Endodermal cell (in vitro differentiated cells): ENCODE measurements around the gene NPFFR2. TPM values are rescaled to one million over a fixed set of nuclear protein-coding genes. Genes with fewer than 3 reads are reported as not detected.
"Not testable (repeated sequence)": the region's sequence is repeated elsewhere in the genome, so short reads cannot be mapped to it uniquely, and the experiment has no call there.

Experiments used
- DNase-seq: peaks from one replicate; pipeline ENCODE4 v3.0.0-alpha.2; 2017
- H3K27ac ChIP-seq: 2 replicates; pipeline ENCODE4 v1.5.1; 2013; ENCODE audit warnings: mild to moderate bottlenecking, low read depth, low read length, moderate library complexity
- H3K27me3 ChIP-seq: 2 replicates; pipeline ENCODE4 v1.6.1; 2013; ENCODE audit warnings: mild to moderate bottlenecking, low read length, moderate library complexity; ENCODE audit not compliant: insufficient read depth, control insufficient read depth, poor library complexity, severe bottlenecking
- H3K36me3 ChIP-seq: 2 replicates; pipeline ENCODE4 v1.7.0; 2013; ENCODE audit warnings: mild to moderate bottlenecking, low read length, moderate library complexity; ENCODE audit not compliant: control insufficient read depth, insufficient read depth
- H3K4me1 ChIP-seq: one replicate; pipeline ENCODE4 v1.7.0; 2013; ENCODE audit warnings: low read length; ENCODE audit not compliant: control insufficient read depth, insufficient read depth
- H3K4me3 ChIP-seq: 2 replicates; pipeline ENCODE4 v1.5.1; 2013; ENCODE audit warnings: mild to moderate bottlenecking, low read length, moderate library complexity
- H3K9ac ChIP-seq: 2 replicates; pipeline ENCODE4 v1.6.1; 2013; ENCODE audit warnings: mild to moderate bottlenecking, low read length, moderate library complexity; ENCODE audit not compliant: poor library complexity, severe bottlenecking; ENCODE audit errors: extremely low read depth
- H3K9me3 ChIP-seq: 2 replicates; pipeline ENCODE4 v1.6.1; 2013; ENCODE audit warnings: mild to moderate bottlenecking, low read length, moderate library complexity; ENCODE audit not compliant: control insufficient read depth
- H3K27ac Mint-ChIP-seq: 2 replicates; pipeline ENCODE4 v1.8.0; 2020; ENCODE audit warnings: mixed read lengths
- H3K27me3 Mint-ChIP-seq: 2 replicates; pipeline ENCODE4 v1.8.0; 2021; ENCODE audit warnings: mild to moderate bottlenecking, mixed read lengths; ENCODE audit not compliant: insufficient read depth
- H3K36me3 Mint-ChIP-seq: 2 replicates; pipeline ENCODE4 v1.8.0; 2020; ENCODE audit warnings: low read depth, mixed read lengths
- H3K4me1 Mint-ChIP-seq: 2 replicates; pipeline ENCODE4 v1.8.0; 2020; ENCODE audit warnings: mixed read lengths
- H3K4me3 Mint-ChIP-seq: 2 replicates; pipeline ENCODE4 v1.8.0; 2020; ENCODE audit warnings: mild to moderate bottlenecking, moderate library complexity, mixed read lengths
- H3K9me3 Mint-ChIP-seq: 2 replicates; pipeline ENCODE4 v1.8.0; 2020; ENCODE audit warnings: mild to moderate bottlenecking, mixed read lengths
- WGBS, 2 experiments: methylation state at CpG; one replicate each; pipeline versions ENCODE4 v1.1.5 to v1.1.7; 2013; ENCODE audit warnings: missing lambda C conversion rate in 2 of 2, mixed read lengths in 1 of 2; ENCODE audit not compliant: insufficient coverage in 1 of 2, insufficient read length in 1 of 2; 5-methylcytosine and 5-hydroxymethylcytosine counted together
- total RNA-seq, 2 donors: library from RNA; stranded (reverse); fragmentation: NEBNext Ultra II Directional in 1 of 2; extraction: Animal tissue kit (Norgen Biotek cat#: 25700) in 1 of 2; gene quantifications; 2 replicates in 1 of 2; 3 replicates in 1 of 2; pipeline ENCODE4 v1.2.1, GENCODE V29; 2021
- TF ChIP-seq, protein P1 (sequence below): fragments of 200-600 bp; sonication (generic); conservative IDR thresholded peaks from 2 replicates; pipeline ENCODE4 v1.5.0; 2021; ENCODE audit warnings: antibody characterized with exemption, mild to moderate bottlenecking

Gene NPFFR2
- total RNA-seq, 2 donors from 2014 or later = 0.29 to 1.5 TPM

DNA sequence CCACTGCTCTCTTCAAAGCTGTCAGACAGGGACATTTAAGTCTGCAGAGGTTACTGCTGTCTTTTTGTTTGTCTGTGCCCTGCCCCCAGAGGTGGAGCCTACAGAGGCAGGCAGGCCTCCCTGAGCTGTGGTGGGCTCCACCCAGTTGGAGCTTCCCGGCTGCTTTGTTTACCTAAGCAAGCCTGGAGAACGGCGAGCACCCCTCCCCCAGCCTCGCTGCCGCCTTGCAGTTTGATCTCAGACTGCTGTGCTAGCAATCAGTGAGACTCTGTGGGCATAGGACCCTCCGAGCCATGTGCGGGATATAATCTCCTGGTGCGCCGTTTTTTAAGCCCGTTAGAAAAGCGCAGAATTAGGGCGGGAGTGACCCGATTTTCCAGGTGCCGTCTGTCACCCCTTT lies 137.5 kb downstream of the NPFFR2 start:
- H3K36me3 ChIP-seq, H3K9ac ChIP-seq, H3K4me3 ChIP-seq, H3K27me3 ChIP-seq, H3K27me3 Mint-ChIP-seq, H3K4me1 Mint-ChIP-seq, H3K27ac Mint-ChIP-seq, H3K27ac ChIP-seq, H3K4me1 ChIP-seq, H3K4me3 Mint-ChIP-seq, DNase-seq: not testable (repeated sequence)
- peaks cover 11% of the 10 kb centered on the region for H3K36me3 Mint-ChIP-seq
- WGBS, 2 experiments = 92 to 98% methylated on average over 9 to 14 of the region's 14 CpGs
- H3K9me3 ChIP-seq = peaks cover 33% of the 10 kb centered on the region
- peaks cover 60% of the 10 kb centered on the region for H3K9me3 Mint-ChIP-seq

DNA sequence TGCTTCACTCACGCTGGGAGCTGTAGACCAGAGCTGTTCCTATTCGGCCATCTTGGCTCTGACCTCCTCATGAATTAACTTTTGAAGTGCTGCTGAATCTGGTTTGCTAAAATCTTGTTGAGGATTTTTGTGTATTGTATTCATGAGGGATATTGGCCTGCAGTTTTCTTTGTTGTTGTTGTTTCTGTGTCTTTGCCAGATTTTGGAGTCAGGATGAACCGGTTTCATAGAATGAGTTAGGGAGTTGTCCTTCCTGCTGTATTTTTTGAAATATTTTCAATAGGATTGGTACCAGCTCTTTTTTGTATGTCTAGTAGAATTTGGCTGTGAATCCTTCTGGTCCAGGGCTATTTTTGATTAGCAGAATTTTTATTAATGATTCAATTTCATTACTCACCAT lies 138.1 kb downstream of the NPFFR2 start:
- no peaks in the 10 kb centered on the region for H3K27me3 ChIP-seq
- H3K9me3 ChIP-seq = peaks cover 33% of the 10 kb centered on the region
- Mint-ChIP-seq H3K9me3 (peaks cover 58% of the 10 kb centered on the region), H3K4me3 (no peak overlapping the region), H3K4me1 (peaks cover 4% of the 10 kb centered on the region), H3K27me3 (no peaks in the 10 kb centered on the region), H3K36me3 (peaks cover 11% of the 10 kb centered on the region), H3K27ac (no peak overlapping the region)
- H3K36me3 ChIP-seq = no peaks in the 10 kb centered on the region
- TF ChIP-seq, protein P1, sequence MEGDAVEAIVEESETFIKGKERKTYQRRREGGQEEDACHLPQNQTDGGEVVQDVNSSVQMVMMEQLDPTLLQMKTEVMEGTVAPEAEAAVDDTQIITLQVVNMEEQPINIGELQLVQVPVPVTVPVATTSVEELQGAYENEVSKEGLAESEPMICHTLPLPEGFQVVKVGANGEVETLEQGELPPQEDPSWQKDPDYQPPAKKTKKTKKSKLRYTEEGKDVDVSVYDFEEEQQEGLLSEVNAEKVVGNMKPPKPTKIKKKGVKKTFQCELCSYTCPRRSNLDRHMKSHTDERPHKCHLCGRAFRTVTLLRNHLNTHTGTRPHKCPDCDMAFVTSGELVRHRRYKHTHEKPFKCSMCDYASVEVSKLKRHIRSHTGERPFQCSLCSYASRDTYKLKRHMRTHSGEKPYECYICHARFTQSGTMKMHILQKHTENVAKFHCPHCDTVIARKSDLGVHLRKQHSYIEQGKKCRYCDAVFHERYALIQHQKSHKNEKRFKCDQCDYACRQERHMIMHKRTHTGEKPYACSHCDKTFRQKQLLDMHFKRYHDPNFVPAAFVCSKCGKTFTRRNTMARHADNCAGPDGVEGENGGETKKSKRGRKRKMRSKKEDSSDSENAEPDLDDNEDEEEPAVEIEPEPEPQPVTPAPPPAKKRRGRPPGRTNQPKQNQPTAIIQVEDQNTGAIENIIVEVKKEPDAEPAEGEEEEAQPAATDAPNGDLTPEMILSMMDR = no peak
- H3K4me3 ChIP-seq = no peak overlapping the region
- no peaks in the 10 kb centered on the region for H3K4me1 ChIP-seq
- WGBS, 2 experiments = 92 to 100% methylated on average over 2 to 3 of the region's 3 CpGs
- H3K9ac ChIP-seq = no peak overlapping the region
- H3K27ac ChIP-seq = no peak overlapping the region
- DNase-seq = no peak

DNA sequence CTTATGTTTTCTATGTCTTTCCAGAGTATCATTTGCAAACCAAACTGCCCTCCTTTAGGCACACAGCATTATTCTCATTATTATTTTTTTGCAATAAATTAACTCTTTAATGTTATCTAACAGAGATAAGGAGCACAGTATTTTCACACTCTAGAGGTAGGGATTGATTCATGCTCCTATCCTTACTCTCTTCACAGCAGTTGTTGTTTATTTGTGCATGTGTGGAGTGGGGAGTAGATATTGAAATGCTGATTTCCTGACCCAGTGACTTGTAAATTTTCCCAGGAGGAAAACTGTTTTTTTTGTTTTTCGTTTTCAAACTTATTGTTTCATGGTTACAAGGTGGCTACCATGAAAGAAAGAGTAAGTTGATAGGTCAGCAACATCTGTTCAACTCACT lies 140.0 kb downstream of the NPFFR2 start:
- Histone ChIP-seq H3K27ac (no peak overlapping the region), H3K9me3 (peaks cover 51% of the 10 kb centered on the region), H3K4me3 (no peak overlapping the region), H3K27me3 (no peaks in the 10 kb centered on the region), H3K9ac (no peak overlapping the region), H3K4me1 (peaks cover 3% of the 10 kb centered on the region), H3K36me3 (no peaks in the 10 kb centered on the region)
- 56% methylated on average over 1 of the region's 1 CpG; no CpG with 5 or more reads in 1 of the 2 experiments for WGBS, 2 experiments
- Mint-ChIP-seq H3K27ac (no peak overlapping the region), H3K36me3 (peaks cover 11% of the 10 kb centered on the region), H3K9me3 (peaks cover 62% of the 10 kb centered on the region), H3K4me1 (peaks cover 4% of the 10 kb centered on the region), H3K27me3 (no peaks in the 10 kb centered on the region), H3K4me3 (no peak overlapping the region)
- no peak for DNase-seq
- TF ChIP-seq, protein P1 = no peak

DNA sequence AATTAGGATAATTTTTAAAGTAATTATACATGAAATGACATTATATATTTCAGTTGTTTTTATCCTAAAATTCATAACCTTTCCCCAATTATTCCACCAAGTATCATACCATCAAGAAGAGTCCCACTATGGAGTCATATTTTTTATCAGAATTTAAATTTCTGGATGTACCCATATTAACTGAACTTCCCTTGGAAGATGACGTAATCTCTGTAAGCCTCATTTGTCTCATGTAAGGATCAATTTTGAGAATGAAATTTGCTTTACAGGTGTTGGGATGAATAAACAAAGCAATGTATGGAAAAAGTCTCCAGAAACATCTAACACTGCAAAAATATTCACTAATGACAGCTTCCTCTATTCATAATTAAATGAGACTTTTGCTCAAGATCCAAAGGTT lies 147.5 kb downstream of the NPFFR2 start:
- no peaks in the 10 kb centered on the region for H3K36me3 ChIP-seq
- Mint-ChIP-seq H3K27me3 (no peaks in the 10 kb centered on the region), H3K36me3 (no peaks in the 10 kb centered on the region), H3K27ac (no peak overlapping the region), H3K4me1 (no peaks in the 10 kb centered on the region), H3K4me3 (no peak overlapping the region), H3K9me3 (peaks cover 22% of the 10 kb centered on the region)
- TF ChIP-seq, protein P1 = no peak
- H3K4me1 ChIP-seq = peaks cover 3% of the 10 kb centered on the region
- peaks cover 18% of the 10 kb centered on the region for H3K9me3 ChIP-seq
- 89% methylated on average over 1 of the region's 1 CpG; no CpG with 5 or more reads in 1 of the 2 experiments for WGBS, 2 experiments
- no peak overlapping the region for H3K9ac ChIP-seq
- DNase-seq = no peak
- H3K27ac ChIP-seq = no peak overlapping the region
- no peaks in the 10 kb centered on the region for H3K27me3 ChIP-seq
- H3K4me3 ChIP-seq = no peak overlapping the region
